Fibroblast of the aortic adventitia (primary cell): ENCODE data around the gene SMIM7. TPM values are rescaled to one million over a fixed set of nuclear protein-coding genes. Genes with fewer than 3 reads are reported as not detected.
A peak's percentile ranks its signal among the peaks of the same experiment; 100 is the strongest.
"Not testable (repeated sequence)": the region's sequence is repeated elsewhere in the genome, so short reads cannot be mapped to it uniquely, and the experiment has no call there.

Experiments used
- DNase-seq: peaks from one replicate; pipeline ENCODE4 v3.0.0-alpha.2; 2010; ENCODE audit warnings: low read depth
- H3K4me3 ChIP-seq: 2 replicates; pipeline ENCODE4 v1.5.1; 2011; ENCODE audit warnings: low read depth, mild to moderate bottlenecking, control low read depth, low read length, moderate library complexity
- total RNA-seq: library from RNA; depleted of rRNA; stranded (reverse); fragments of >200 nt; gene quantifications from 2 replicates; pipeline ENCODE4 v1.2.3, GENCODE V29; 2012; ENCODE audit warnings: low replicate concordance
- TF ChIP-seq, protein P1 (sequence below): IDR thresholded peaks from 2 replicates; pipeline ENCODE4 v1.5.1; 2011; ENCODE audit warnings: mild to moderate bottlenecking, low read length, control low read depth, inconsistent platforms; ENCODE audit not compliant: insufficient read depth

Gene SMIM7
- total RNA-seq, 1 donor, result 85.2 TPM

DNA sequence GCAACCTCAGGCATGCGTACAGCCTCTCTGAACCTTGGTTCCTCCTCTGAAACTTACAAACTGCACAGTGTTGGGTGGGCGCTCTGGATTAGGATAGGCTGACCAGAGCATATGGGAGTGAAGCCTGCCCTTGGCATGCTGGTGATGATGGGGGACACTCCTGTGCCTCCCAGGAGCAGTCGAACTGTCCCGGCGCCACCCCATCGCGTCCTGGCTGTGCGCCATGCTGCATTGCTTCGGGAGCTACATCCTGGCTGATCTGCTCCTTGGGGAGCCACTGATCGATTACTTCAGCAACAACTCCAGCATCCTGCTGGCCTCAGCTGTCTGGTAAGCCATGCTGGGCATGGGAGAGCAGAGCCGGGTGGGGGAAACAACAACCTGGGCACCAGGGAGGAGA lies 19.9 kb upstream of the SMIM7 start:
- H3K4me3 ChIP-seq, result no peak overlapping the region
- TF ChIP-seq, protein P1, sequence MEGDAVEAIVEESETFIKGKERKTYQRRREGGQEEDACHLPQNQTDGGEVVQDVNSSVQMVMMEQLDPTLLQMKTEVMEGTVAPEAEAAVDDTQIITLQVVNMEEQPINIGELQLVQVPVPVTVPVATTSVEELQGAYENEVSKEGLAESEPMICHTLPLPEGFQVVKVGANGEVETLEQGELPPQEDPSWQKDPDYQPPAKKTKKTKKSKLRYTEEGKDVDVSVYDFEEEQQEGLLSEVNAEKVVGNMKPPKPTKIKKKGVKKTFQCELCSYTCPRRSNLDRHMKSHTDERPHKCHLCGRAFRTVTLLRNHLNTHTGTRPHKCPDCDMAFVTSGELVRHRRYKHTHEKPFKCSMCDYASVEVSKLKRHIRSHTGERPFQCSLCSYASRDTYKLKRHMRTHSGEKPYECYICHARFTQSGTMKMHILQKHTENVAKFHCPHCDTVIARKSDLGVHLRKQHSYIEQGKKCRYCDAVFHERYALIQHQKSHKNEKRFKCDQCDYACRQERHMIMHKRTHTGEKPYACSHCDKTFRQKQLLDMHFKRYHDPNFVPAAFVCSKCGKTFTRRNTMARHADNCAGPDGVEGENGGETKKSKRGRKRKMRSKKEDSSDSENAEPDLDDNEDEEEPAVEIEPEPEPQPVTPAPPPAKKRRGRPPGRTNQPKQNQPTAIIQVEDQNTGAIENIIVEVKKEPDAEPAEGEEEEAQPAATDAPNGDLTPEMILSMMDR, result no peak
- DNase-seq, result no peak

DNA sequence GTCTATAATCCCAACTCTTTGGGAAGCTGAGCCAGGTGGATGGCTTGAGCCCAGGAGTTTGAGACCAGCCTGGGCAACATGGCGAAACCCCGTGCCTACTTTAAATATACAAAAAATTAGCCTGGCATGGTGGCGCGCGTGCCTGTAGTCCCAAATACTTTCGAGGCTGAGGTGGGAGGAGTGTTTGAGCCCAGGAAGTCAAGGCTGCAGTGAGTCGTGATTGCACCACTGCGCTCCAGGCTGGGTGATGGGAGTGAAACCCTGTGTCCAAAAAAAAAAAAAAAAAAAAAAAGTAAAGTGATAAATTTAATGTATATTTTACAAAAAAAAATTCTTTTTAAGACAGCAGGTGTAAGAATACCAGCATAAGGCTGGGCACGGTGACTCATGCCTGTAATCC lies 18.6 kb upstream of the SMIM7 start:
- TF ChIP-seq, protein P1, result no peak

DNA sequence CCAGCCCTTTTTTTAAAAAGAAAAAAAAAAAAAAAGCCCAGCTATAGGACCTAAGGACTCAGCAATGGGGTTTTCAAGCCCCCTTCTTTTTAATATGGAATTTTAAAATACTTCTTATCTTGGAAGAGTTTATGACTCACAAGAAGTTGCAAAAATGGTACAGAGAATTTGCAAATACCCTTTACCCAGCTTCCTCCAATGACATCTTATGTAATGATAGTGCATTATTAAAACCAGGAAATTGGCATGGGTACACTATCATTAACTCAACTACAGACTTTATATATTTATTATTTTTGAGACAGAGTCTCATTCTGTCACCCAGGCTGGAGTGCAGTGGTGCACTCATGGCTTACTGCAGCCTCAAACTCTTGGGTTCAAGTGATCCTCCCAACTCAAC lies 17.1 kb upstream of the SMIM7 start:
- TF ChIP-seq, protein P1, result no peak
- H3K4me3 ChIP-seq, result no peak overlapping the region
- DNase-seq, result peak; percentile 14

More for the DNA sequence above, 18.6 kb upstream of the SMIM7 start:
- H3K4me3 ChIP-seq, result no peak overlapping the region
- DNase-seq, result no peak

DNA sequence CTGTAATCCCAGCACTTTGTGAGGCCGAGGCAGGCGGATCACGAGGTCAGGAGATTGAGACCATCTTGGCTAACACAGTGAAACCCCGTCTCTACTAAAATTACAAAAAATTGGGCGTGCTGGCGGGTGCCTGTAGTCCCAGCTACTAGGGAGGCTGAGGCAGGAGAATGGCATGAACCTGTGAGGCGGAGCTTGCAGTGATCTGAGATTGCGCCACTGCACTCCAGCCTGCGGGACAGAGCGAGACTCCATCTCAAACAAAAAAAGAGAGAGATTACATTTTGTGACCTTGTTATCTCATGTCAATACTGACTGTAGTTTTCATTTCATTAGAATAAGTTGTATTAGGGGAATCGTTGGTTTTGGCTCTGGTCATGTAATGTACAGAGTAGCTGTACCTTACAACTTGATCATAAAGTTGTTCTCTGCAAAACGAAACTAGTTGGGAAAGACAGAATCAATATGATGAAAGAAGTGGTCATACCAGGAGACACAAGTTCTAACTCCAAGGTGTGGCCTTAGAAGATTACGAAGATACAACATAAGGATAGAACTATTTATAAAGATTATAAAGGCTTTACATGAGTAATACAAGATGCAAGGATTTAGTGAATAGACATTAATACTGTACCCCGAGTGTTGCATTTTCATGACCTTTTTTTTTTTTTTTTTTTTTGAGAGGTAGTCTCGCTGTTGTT lies 16.3 kb upstream of the SMIM7 start:
- TF ChIP-seq, protein P1, result no peak
- no peak for DNase-seq
- H3K4me3 ChIP-seq, result no peak overlapping the region

DNA sequence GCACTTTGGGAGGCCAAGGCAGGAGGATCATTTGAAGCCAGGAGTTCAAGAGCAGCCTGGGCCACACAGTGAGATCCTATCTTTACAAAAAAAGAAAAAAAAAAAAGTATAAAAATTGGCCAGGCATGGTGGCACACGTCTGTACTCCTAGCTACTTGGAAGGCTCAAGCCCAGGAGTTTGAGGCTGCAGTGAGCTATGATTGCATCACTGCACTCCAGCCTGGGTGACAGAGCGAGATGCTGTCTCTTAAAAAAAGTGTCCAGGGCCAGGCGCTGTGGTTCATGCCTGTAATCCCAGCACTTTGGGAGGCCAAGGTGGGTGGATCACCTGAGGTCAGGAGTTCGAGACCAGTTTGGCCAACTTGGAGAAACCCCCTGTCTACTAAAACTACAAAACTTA lies 13.9 kb upstream of the SMIM7 start:
- not testable (repeated sequence) for DNase-seq, H3K4me3 ChIP-seq

DNA sequence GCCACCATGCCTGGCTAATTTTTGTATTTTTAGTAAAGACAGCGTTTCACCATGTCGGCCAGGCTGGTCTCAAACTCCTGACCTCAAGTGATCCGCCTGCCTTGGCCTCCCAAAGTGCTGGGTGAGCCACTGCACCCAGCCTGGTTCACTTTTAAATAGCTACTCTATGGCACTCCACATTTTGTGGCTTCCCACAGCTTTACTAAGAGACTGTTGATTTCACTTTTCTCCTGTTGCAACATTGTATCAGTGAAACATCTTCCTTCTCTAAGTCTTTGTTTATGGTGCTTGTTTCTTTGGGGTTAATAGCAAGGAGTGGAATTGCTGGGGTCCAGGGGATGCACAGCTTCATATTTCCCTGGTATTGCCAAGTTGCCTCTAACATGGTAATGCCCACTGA lies 13.3 kb upstream of the SMIM7 start:
- no peak overlapping the region for H3K4me3 ChIP-seq
- no peak for DNase-seq
- TF ChIP-seq, protein P1, result no peak

DNA sequence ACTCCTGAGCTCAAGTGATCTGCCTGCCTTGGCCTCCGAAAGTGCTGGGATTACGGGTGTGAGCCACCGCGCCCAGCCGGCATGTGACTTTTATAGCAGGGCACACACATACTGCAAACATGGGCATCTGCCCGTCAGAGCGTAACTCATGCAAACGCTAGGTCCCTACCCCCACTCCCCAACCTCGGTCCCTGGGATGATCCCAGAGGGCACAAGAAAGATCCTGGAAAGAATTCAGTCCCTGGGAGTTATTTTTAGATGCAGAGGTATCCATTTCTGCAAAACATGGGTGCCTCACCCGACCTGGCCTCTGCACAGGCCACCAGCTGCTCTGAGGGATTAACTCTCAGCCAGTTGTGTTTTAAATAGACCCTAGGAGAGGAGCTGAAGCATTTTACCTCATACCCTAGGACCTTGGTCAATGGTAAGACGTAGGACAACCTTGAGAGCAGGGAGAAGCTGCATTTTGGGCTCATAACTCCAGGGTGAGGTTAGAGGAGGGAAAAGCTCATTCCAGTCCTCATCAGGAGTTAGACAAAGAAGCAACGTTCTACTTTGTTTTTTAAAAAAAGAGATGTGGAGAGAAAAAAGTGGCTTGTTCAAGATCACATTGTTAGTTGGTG lies 11.8 kb upstream of the SMIM7 start:
- H3K4me3 ChIP-seq, result no peak overlapping the region
- TF ChIP-seq, protein P1, result no peak
- DNase-seq, result no peak
